Hematopoietic multipotent progenitor cell (in vitro differentiated cells): ENCODE results near the gene TRAF5. TPM values are rescaled to one million over a fixed set of nuclear protein-coding genes. Genes with fewer than 3 reads are reported as not detected.
A peak's percentile ranks its signal among the peaks of the same experiment; 100 is the strongest.
"Not testable (repeated sequence)": the region's sequence is repeated elsewhere in the genome, so short reads cannot be mapped to it uniquely, and the experiment has no call there.

ENCODE experiments used
- DNase-seq, 3 donors: peaks; one replicate each; pipeline ENCODE4 v3.0.0-alpha.2; 2011 to 2015; ENCODE audit warnings: low read depth in 2 of 3, low spot score in 2 of 3
- total RNA-seq: library from RNA; depleted of rRNA; stranded (reverse); fragments of >200 nt; gene quantifications from one replicate; pipeline ENCODE4 v1.2.3, GENCODE V29; 2012

TRAF5 gene
- total RNA-seq, 1 donor = 36.9 TPM

DNA sequence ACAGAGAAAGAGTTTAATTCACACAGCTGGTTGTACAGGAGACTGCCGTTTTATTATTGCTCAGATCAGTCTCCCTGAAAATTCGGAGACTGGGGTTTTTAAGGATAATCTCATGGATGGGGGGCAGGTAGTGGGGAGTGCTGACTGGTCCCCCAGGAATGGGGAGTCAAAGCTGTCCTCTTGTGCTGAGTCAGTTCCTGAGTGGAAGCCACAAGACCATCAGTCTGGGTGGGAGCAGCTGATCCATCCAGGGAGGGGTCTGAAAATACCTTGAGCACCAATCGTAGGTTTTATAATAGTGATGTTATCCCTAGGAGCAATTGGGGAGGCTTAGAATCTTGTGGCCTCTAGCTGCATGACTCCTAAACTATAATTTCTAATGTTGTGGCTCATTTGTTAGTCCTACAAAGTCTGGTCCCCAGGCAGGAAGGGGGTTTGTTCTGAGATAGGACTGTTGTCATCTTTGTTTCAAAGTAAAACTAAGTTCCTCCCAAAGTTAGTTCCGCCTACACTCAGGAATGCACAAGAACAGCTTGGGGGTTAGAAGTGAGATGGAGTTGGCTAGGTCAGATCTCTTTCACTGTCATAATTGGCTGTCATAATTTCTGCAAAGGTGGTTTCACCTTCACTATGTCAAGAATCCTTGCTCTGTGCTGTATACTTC, 50.3 kb downstream of the TRAF5 start:
- peak in 1 of 3 donors; percentile 21 for DNase-seq

DNA sequence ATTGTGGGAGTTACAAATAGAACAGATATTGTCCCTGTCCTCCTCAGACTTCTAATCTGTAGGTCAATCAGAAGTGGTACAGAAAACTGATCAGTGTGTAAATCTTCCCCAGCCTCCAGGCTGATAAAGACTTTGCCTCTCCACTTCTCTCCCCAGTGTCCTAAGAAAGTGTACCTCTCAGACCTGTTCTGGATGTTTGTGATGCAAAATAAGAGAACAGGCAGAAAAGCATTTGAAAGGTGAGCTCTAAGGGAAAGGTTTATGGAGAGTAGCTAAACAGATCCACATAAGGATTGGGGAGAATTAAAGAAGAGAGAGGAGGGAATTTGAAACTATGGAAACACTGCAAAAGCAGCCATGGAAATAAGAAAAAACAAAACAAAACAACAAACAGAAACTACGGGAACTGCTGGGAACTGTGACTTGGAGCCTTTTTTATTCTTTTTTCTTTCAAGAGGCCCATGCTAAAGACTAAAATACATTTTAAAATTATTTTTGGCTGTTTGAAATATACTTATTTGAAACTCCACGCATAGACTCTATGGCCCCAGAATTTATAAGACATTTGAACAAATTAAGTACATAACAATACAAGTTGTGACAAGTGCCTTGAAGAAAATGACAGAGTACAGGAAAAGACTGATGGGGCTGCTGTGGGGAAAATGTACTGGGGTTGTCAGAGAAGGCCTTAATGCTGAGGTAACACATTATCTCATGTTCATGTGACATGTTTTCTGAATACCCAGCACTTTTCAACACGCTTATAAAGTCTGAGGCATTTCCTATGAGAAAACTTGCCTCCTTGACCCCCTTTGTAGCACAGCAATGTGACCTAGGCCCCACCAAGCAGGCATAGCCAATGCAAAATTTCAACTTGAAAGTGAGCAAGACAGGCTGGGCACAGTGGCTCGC, 51.2 kb downstream of the TRAF5 start:
- peak in 1 of 3 donors; percentile 8 for DNase-seq

DNA sequence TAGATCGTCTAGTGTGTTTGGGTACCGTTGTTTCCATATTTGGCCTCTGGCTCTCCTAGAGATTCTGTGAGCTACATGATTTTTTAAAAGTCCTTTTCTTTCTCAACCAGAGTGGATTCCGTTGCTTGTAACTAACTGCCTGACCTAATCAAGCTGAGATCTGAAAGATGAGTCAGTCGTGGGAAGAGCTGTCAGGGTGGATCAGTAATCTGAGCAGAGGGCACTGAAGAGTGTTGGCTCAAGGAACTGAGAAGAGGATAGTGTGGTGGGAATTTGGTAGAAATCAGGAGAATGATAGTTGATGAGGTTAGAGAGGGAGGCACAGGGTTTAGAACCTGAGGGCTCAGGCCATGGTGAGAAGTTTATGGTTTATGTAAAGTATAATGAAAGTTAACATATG, 52.2 kb downstream of the TRAF5 start:
- DNase-seq = no peak

DNA sequence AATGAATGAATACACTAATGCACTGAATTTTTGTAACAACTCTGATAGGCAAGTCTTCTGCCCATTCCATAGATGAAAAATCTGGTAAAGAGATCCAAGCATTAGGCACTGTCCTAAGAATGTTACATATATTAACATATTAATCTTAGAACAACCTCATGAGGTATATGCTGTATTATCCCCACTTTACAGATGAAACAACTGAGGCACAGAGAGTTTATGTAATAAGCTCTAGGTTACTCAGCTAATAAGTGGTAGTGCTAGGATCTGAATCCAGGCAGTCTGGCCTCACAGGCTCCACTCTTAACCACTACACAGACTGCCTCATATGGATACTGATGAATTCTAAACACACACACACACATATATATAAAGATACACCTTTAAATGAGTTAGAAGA, 52.8 kb downstream of the TRAF5 start:
- no peak for DNase-seq

DNA sequence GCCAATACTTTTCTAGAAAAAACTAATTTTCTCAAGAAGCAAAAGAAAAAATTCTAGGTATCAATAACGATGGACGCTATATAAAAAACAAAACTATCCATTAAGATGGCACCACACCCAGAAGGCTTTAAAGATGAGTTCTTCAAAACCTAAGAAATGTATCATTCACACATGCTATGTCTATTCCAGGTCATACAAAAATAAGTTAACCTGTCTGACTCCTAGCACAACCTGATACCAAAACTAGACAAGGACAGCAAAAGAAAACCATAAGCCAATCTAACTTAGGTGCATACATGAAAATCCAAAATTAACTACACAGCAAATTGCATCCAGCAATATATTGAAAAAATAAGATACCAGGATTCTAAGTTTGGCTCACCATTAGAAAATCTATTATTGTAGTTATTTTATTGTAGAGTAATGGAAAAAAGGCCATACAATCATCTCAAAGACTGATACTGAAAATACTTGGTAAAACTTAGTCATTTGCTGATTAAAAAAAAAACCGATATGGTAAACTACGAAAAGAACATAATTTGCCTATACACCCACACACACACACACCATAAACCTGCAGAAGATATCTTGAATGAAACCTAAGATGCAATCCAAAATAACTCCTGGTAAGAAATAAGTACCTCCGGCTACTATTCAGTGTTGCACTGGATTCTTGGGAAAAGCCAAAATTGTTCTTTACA, 55.0 kb downstream of the TRAF5 start:
- DNase-seq = no peak

DNA sequence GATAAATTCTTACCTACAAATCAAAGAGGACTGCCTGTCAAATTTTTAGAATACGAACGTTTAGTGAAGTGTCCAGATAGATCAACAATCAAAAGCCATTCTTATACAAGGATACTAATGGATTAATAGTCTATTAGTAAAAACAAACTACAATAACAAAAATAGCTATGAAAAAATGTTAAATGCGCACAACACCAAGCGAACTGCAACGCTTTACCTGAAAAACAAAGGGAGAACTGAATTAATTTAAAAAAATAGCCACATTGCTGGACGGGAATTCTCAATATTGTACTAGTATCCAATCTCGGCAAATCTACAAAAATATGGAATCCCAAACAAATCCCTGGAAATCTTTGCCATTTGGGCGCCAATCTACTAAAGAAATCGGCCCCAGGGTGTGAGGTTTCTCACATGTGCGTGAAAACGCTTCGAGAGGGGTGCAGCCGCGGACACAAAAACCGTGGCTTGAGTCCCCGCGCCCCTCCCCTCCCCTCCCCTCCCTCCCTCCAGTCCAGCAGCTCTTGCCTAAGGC, 55.6 kb downstream of the TRAF5 start:
- DNase-seq = no peak

DNA sequence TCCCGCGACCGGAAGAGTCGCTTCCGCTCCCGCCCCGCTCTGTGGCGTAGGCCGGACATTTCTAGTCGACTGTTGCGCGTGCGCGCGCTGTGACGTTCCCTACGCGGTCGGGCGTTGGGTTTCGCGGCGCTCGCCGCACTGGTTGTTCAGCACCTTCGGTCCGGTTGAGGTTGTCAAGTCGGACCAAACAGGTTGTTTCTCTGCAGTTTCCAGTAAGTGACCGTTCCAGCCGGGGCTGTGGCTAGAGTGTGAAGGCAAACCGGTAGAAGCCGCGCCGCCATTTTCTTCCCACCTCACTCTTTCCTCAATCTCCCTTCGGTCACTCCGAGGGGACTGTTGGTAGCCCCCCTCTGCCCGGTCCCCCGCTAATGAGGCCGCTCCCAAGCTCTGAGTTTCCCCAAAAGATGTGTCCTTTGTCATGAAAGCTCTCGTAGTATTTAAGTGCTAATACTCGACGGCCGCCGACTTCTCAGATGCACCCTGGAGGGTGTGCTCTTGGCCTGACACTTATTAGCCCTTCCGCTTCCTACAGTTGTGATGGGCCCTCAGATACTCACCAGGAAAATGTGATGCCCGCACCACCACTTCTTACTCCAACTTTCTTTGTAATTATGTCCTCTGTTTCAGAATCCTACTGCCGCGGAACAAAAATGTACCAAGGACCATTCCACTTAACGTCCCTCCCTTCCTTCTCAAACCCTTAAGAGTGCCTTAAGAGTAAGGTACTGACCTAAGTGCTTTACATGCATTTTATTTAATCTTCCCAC, 56.3 kb downstream of the TRAF5 start:
- DNase-seq = peak; percentile 58 to 83 (median 81)

DNA sequence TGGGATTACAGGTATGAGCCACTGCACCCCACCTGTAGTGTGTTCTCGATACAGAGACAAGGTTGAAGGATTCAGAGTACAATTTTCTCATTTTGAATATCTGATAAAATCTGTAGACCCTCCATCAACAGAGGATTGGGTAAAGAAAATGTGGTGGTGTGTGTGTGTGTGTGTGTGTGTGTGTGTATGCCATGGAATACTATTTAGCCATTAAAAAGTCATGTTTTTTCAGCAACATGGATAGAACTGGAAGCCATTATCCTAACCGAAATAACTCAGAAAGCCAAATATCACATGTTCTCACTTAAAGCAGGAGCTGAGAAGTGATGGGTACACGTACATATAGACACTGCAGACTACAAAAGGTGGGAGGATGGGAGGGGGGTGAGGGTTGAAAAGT, 57.9 kb downstream of the TRAF5 start:
- DNase-seq = no peak

DNA sequence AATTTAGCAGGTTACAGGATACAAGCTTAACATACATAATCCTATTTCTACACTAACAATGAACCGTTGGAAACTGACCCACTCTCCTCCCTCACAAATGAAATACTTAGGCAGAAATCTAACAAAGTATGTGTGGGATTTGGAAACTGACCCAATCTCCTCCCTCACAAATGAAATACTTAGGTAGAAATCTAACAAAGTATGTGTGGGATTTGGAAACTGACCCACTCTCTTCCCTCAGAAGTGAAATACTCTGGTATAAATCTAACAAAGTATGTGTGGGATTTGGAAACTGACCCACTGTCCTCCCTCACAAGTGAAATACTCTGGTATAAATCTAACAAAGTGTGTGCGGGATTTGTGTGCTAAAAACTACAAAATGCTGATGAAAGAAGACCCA, 60.3 kb downstream of the TRAF5 start:
- no peak for DNase-seq

DNA sequence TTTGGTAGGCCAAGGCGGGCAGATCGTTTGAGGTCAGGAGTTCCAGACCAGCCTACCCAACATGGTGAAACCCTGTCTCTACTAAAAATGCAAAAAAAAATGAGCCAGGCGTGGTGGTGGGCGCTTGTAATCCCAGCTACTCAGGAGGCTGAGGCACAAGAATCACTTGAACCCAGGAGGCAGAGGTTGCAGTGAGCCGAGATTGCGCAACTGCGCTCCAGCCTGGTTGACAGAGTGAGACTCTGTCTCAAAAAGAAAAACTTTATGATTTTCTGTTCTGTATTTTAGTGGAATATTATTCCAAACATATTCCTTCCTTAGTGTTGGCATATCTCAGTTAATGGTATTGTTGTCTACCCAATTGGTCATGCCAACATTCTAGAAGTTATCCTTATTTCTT, 64.2 kb downstream of the TRAF5 start:
- not testable (repeated sequence) for DNase-seq

DNA sequence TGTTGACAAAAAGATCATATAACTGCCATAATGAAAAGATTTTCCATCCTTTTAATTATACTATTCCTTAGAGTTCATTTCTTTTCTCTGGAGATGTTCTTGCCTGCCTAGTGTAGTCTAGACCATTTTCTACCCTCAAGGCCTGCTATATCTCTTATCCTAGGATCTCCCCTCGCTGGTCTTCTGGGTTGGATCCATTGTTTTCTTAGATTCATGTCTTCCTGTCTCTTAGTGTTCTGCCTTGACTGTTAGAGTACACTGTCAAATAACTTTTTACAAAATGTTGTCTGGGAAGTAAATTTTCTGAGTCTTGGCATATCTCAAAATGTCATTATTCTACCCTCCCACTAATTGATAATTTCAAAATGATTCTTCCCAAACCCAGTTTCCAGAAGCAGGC, 66.6 kb downstream of the TRAF5 start:
- no peak for DNase-seq

DNA sequence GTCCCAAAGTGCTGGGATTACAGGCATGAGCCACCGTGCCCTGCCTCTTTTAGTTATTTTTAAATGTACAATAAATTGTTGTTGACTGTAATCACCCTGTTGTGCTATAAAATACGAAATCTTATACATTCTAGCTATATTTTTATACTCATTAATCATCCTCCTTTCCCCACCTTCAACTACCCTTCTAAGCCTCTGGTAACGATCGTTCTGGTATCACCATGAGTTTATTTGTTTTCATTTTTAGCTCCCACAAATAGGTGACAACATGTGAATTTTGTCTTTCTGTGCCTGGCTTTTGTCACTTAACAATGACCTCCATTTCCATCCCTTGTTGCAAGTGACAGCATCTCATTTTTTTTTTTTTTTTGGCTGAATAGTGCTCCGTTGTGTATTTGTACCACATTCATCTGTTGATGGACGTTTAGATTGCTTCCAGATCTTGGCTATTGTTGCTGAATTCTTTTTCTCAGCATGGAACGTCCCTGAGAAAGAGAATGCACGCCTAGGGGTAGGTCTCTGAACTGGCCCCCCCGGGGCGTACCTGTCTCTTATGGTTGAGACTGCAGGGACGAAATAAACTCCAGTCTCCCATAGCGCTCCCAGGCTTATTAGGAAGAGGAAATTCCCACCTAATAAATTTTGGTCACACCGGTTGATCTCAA, 71.8 kb downstream of the TRAF5 start:
- not testable (repeated sequence) for DNase-seq

DNA sequence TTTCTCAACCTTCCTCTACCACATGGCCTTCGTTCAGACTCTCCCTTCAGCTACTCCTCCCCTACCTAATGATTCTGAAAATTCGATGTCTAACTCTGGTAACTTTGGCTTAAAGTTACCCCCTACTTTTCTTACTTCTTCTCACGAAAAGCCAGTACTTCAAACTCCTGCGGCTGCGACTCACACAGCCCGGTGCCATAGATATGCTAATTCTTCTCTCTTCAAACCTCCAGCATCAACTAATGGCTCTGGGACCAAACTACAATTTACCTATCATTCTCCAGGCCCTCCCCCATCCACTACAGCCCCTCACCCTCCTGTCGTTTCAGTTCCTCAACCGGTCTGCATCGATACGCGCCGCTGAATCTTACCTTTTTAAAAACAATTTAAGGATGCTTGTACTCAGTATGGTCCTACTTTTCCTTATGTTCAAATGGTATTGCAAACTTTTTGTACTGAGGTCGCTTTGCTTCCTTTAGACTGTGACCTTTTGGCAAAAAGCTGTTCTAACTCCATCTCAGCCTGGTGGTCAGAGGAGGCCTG, 73.3 kb downstream of the TRAF5 start:
- not testable (repeated sequence) for DNase-seq

DNA sequence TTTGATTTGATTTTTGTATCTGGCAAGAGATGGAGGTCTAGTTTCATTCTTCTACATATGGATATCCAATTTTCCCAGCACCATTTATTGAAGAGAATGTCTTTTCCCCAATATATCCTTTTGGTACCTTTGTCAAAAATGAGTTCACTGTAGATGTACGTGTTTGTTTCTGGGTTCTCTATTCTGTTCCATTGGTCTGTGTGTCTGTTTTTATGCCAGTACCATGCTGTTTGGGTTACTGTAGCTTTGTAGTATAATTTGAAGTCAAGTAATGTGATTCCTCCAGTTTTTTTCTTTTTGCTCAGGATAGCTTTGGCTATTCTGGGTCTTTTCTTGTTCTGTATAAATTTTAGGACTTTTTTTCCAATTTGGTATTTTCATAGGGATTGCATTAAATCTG, 75.1 kb downstream of the TRAF5 start:
- not testable (repeated sequence) for DNase-seq

DNA sequence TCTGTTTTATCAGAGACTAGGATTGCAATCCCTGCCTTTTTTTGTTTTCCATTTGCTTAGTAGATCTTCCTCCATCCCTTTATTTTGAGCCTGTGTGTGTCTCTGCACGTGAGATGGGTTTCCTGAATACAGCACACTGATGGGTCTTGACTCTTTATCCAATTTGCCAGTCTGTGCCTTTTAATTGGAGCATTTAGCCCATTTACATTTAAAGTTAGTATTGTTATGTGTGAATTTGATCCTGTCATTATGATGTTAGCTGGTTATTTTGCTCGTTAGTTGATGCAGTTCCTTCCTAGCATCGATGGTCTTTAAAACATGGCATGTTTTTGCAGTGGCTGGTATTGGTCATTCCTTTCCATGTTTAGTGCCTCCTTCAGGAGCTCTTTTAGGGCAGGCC, 79.5 kb downstream of the TRAF5 start:
- not testable (repeated sequence) for DNase-seq

DNA sequence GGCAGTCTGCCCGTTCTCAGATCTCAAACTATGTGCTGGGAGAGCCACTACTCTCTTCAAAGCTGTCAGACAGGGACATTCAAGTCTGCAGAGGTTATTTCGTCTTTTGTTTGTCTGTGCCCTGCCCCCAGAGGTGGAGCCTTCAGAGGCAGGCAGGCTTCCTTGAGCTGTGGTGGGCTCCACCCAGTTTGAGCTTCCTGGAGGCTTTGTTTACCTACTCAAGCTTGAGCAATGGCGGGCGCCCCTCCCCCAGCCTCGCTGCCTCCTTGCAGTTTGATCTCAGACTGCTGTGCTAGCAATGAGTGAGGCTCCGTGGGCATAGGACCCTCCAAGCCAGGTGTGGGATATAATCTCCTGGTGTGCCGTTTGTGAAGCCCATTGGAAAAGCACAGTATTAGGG, 81.1 kb downstream of the TRAF5 start:
- DNase-seq = not testable (repeated sequence)

DNA sequence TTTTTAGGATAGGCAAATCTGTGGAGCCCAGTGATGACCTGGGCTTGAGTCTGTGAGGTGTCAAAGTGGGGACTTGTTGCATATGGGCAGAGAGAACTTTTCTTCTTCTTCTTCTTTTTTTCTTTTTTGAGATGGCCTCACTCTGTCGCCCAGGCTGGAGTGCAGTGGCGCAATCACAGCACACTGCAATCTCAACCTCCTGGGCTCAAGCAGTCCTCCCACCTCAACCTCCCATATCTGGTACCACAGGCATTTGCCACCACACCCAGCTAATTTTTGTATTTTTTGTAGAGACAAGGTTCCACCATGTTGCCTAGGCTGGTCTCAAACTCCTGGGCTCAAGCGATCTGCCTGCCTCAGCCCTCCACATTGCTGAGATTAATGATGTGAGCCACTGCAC, 85.0 kb downstream of the TRAF5 start:
- no peak for DNase-seq

DNA sequence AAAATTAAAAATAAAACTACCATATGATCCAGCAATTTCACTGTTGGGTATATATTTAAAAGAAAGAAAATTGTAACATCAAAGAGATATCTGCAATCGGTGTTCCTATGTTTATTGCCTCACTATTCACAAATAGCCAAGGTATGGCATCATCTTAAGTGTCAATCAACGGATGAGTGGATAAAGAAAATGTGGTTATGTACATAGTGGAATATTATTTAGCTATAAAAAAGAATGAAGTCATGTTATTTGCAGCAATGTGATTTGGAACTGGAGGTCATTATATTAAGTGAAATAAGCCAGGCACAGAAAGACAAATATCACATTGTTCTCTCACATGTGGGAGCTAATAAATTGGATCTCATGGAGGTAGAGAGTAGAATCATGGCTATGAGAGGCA, 89.1 kb downstream of the TRAF5 start:
- no peak for DNase-seq

DNA sequence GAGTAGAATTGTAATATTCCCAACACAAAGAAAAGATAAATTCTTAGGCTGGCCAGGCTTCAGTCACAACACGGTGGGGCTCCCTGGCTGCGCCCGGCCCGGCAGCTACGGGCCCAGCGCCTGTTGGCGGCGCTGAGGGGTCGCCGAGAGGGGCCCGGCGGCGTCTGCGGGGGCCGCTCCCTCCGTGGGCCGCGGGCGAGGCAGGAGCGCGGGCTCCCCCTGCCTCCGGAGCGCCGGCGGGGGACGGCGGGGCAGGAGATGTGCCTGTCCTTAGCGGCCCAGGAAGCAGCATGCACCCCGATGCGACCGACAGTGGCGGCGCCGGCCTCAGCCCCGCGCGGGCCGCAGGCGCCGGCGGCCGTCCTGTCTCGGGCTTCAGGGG, 89.6 kb downstream of the TRAF5 start:
- DNase-seq = peak in 2 of 3 donors; percentile 35 to 37
